GM12875 (cell line): ENCODE data around the gene FGF12.

Experiments
- H3K4me3 ChIP-seq: one replicate; pipeline ENCODE4 v1.5.1; 2011; ENCODE audit warnings: low read depth, low read length, control low read depth
- CTCF ChIP-seq: IDR thresholded peaks from 2 replicates; pipeline ENCODE4 v1.5.1; 2011; ENCODE audit warnings: low read depth, mild to moderate bottlenecking, control low read depth, inconsistent platforms, low read length, moderate library complexity, borderline replicate concordance; ENCODE audit not compliant: insufficient read depth

Gene FGF12

DNA sequence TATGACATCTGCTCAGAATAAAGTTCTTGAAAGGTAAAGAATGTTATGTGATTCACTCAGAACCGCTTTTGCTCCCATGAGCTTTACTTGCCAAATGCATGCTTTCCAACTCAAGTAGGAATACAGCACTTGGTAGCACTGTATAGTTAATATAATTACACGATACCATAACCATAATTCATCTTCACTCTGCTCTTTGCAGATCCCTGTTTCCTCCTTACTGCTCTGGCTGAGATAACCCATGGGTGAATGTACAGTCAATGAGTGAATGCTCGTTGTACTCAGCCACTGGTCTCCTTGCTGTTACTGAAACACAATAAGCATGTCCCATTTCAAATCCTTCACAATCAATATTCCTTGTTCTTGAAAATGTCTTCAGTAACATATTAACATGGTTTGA is 550.0 kb downstream of the FGF12 start:
- H3K4me3 ChIP-seq: no peak overlapping the region
- TF ChIP-seq CTCF: no peak

- no peak overlapping the region for H3K4me3 ChIP-seq
- no peak for TF ChIP-seq CTCF
Observed at GRCh38 chr3:192174283-192174682, 553.1 kb downstream of the FGF12 start.

DNA sequence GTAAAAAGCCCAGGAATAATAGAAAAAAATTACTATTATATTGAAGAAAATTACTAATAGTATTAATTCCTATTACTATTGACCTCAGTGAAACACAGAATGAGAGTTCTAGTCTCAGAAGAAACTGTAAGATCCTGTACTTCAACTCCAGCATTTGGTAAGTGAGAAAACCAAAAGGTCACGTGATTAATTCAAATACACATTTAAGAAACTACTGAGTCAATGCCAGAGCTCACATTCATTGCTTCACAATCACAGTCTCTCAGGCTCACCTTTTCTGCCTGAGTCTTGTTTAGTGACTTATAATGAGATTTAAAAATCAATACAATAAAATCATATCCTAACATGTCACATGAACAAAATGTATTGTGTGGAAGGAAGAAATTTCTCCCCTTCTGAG is 556.1 kb downstream of the FGF12 start:
- no peak for TF ChIP-seq CTCF
- H3K4me3 ChIP-seq: no peak overlapping the region

- no peak overlapping the region for H3K4me3 ChIP-seq
- TF ChIP-seq CTCF: no peak
Observed at GRCh38 chr3:192170659-192171058, 556.7 kb downstream of the FGF12 start.

GRCh38 chr3:192170031-192170430 is 557.3 kb downstream of the FGF12 start:
- H3K4me3 ChIP-seq: no peak overlapping the region
- no peak for TF ChIP-seq CTCF

GRCh38 chr3:192169332-192169915 is 557.9 kb downstream of the FGF12 start:
- H3K4me3 ChIP-seq: no peak overlapping the region
- no peak for TF ChIP-seq CTCF

- H3K4me3 ChIP-seq: no peak overlapping the region
- TF ChIP-seq CTCF: no peak
Observed at GRCh38 chr3:192168202-192168601, 559.1 kb downstream of the FGF12 start.
